Activated B cell treated with CpG ODN at 0.5 μM for 24 hours (primary cell): Measurements from ENCODE around the gene MBOAT7. TPM values are rescaled to one million over a fixed set of nuclear protein-coding genes. Genes with fewer than 3 reads are reported as not detected.

ENCODE experiments used
- ATAC-seq: fragments of 200-7000 bp; cut with Tn5 transposase; one replicate; pipeline ENCODE4 v1.10.0; 2021; ENCODE audit warnings: low read depth, mild to moderate bottlenecking, moderate library complexity
- CTCF ChIA-PET: fragments of 350-600 bp; sonication (Branson Sonifier 250); formaldehyde crosslinking; loops from one replicate; lab custom pipeline; 2021; ENCODE audit warnings: antibody characterized with exemption; lab: Charles Lee
- POLR2A ChIA-PET: fragments of 350-600 bp; sonication (Branson Sonifier 250); formaldehyde crosslinking; loops from one replicate; lab custom pipeline; 2021; ENCODE audit warnings: antibody characterized with exemption; lab: Charles Lee
- DNase-seq: peaks from one replicate; pipeline ENCODE4 v3.0.0; 2022
- H3K27ac Mint-ChIP-seq: one replicate; pipeline ENCODE4 v1.8.0; 2020; ENCODE audit warnings: mixed read lengths
- H3K27me3 Mint-ChIP-seq: one replicate; pipeline ENCODE4 v1.8.0; 2021; ENCODE audit warnings: mixed read lengths
- H3K36me3 Mint-ChIP-seq: one replicate; pipeline ENCODE4 v1.8.0; 2021; ENCODE audit warnings: low read depth, mixed read lengths
- H3K4me1 Mint-ChIP-seq: one replicate; pipeline ENCODE4 v1.8.0; 2021; ENCODE audit warnings: mixed read lengths
- H3K4me3 Mint-ChIP-seq: one replicate; pipeline ENCODE4 v1.8.0; 2020; ENCODE audit warnings: mild to moderate bottlenecking, mixed read lengths
- H3K9me3 Mint-ChIP-seq: one replicate; pipeline ENCODE4 v1.8.0; 2020; ENCODE audit warnings: mixed read lengths
- intact Hi-C: fragments of 100-400 bp; cut with micrococcal nuclease; formaldehyde crosslinking; loops from one replicate; pipeline ENCODE4 v1.15.1; 2024
- total RNA-seq: library from RNA; stranded (reverse); gene quantifications from 2 replicates; pipeline ENCODE4 v1.2.3, GENCODE V29; 2022
- TF ChIP-seq, protein P1 (sequence below): fragments of 200-600 bp; IDR thresholded peaks from one replicate; pipeline ENCODE4 v1.8.0; 2022; ENCODE audit warnings: antibody characterized with exemption, mild to moderate bottlenecking

The MBOAT7 gene
- total RNA-seq, 1 donor from 2014 or later = 21.4 TPM

DNA sequence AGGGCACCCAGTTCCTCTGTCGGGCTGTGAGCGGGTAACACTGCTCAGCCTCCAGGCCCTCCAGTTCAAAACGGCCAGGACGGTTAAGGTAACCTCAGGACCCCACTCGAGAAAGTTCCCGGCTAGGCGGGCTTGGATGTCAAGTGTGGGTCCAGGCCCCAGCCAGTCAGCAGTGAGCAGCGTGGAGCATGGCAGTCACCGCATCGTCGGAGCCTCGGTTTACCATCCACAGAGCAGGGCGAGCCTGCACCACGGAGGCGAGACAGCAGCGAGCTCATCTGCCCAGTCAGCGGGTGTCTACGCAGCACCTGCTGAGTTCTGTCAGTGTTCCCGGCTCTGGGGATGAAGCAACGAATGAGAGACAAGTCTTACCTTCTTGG, 59.8 kb downstream of the MBOAT7 start:
- ATAC-seq = no peak
- intact Hi-C loops = no loop called here
- POLR2A ChIA-PET = interaction anchor here (0.7 kb wide), 1 partner anchor 15 kb away, joined by 4 read pairs; no protein-coding TSS in a partner anchor
- CTCF ChIA-PET = no interaction called here
- H3K4me3 Mint-ChIP-seq = no peak overlapping the region
- TF ChIP-seq, protein P1, sequence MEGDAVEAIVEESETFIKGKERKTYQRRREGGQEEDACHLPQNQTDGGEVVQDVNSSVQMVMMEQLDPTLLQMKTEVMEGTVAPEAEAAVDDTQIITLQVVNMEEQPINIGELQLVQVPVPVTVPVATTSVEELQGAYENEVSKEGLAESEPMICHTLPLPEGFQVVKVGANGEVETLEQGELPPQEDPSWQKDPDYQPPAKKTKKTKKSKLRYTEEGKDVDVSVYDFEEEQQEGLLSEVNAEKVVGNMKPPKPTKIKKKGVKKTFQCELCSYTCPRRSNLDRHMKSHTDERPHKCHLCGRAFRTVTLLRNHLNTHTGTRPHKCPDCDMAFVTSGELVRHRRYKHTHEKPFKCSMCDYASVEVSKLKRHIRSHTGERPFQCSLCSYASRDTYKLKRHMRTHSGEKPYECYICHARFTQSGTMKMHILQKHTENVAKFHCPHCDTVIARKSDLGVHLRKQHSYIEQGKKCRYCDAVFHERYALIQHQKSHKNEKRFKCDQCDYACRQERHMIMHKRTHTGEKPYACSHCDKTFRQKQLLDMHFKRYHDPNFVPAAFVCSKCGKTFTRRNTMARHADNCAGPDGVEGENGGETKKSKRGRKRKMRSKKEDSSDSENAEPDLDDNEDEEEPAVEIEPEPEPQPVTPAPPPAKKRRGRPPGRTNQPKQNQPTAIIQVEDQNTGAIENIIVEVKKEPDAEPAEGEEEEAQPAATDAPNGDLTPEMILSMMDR = no peak
- H3K9me3 Mint-ChIP-seq = no peaks in the 10 kb centered on the region
- peaks cover 58% of the 10 kb centered on the region for H3K36me3 Mint-ChIP-seq
- no peaks in the 10 kb centered on the region for H3K27me3 Mint-ChIP-seq
- no peaks in the 10 kb centered on the region for H3K4me1 Mint-ChIP-seq
- no peak for DNase-seq
- no peak overlapping the region for H3K27ac Mint-ChIP-seq

DNA sequence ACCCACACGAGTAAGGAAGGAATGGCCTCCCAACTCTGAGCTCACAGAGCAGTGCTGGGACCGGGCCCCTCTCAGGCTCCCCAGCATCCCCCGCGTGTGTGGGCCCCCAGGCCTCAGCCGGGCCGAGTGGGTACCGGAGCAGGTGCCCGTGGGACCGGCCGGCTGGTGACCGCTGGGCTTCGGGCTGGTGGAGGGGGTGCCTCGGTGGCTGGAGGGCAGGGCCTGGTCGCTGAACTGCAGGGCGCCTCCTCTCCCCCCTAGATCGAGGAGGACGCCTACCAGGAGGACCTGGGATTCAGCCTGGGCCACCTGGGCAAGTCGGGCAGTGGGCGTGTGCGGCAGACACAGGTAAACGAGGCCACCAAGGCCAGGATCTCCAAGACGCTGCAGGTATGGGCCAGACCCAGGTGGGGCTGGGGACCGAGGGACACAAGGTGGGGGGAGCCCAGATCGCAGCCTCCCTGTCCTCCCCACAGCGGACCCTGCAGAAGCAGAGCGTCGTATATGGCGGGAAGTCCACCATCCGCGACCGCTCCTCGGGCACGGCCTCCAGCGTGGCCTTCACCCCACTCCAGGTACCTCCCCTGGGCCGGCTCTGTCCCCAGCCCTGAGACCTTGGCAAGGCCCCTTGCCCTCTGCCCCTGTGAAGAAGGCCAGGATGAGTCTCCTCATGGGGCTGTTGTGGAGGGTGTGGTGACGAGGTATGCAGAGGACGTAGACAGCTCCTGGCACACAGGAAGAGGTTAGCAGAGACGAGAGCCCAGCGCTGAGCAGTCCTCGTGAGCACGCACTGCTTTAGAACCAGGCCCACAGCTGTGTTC, 60.4 kb downstream of the MBOAT7 start:
- no peak for ATAC-seq
- Mint-ChIP-seq H3K9me3 (no peaks in the 10 kb centered on the region), H3K4me1 (no peaks in the 10 kb centered on the region), H3K36me3 (peaks cover 64% of the 10 kb centered on the region), H3K4me3 (no peak overlapping the region), H3K27ac (no peak overlapping the region), H3K27me3 (no peaks in the 10 kb centered on the region)
- DNase-seq = no peak
- POLR2A ChIA-PET = no interaction called here
- TF ChIP-seq, protein P1 = no peak
- CTCF ChIA-PET = no interaction called here
- intact Hi-C loops = no loop called here

DNA sequence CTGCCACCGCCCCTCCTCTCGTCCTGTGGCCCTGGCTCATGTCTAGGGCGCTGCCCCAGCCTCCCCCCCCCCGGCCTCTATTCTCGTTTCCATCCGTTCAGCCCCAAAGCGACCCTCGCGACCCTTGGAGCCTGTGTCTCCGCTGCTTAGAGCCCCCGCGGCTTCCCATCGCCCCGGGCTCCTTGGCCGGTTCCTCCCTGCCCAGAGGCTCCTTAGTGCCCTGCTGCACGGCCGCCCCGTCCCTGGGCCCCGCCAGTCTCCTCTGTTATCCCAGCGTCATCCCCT, 61.0 kb downstream of the MBOAT7 start:
- CTCF ChIA-PET = no interaction called here
- TF ChIP-seq, protein P1 = no peak
- DNase-seq (no peak), ATAC-seq (no peak)
- Mint-ChIP-seq H3K27me3 (no peaks in the 10 kb centered on the region), H3K4me3 (no peak overlapping the region), H3K4me1 (no peaks in the 10 kb centered on the region), H3K27ac (no peak overlapping the region), H3K36me3 (peaks cover 70% of the 10 kb centered on the region), H3K9me3 (no peaks in the 10 kb centered on the region)
- POLR2A ChIA-PET = no interaction called here
- intact Hi-C loops = no loop called here

DNA sequence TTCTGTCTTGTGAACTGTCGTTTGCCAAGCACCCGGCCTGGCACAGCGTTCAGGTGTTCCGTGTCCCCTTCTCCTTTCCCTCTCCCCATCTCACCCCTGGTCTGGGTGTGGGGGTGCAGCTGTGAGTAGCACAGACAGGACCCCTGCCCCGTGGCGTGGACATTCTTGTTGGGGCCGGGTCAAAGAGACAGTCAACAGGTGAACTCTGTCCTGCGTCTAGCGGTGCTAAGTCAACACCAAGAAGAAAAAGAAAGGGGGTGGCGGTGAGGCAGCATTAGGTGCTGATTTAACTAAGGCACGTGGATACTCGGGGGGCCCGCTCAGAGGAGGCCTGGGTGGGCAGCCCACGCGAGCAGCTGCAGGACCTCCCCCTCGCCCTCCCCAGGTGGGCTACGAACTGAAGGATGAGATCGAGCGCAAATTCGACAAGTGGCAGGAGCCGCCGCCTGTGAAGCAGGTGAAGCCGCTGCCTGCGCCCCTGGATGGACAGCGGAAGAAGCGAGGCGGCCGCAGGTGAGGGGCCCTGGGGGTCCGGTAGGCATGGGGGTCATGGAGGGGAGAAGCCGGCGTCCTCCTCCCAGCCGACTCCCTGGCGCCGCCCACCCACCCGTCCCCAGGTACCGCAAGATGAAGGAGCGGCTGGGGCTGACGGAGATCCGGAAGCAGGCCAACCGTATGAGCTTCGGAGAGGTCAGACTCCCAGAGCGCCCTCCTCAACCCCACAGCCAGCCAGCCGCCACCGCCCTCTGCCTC, 61.5 kb downstream of the MBOAT7 start:
- H3K36me3 Mint-ChIP-seq = peaks cover 75% of the 10 kb centered on the region
- TF ChIP-seq, protein P1 = no peak
- ATAC-seq (no peak), DNase-seq (no peak)
- no peaks in the 10 kb centered on the region for H3K9me3 Mint-ChIP-seq
- H3K4me3 Mint-ChIP-seq = no peak overlapping the region
- H3K4me1 Mint-ChIP-seq = no peaks in the 10 kb centered on the region
- no peaks in the 10 kb centered on the region for H3K27me3 Mint-ChIP-seq
- ChIA-PET CTCF (no interaction called here), POLR2A (no interaction called here)
- no peak overlapping the region for H3K27ac Mint-ChIP-seq
- intact Hi-C loops = no loop called here

DNA sequence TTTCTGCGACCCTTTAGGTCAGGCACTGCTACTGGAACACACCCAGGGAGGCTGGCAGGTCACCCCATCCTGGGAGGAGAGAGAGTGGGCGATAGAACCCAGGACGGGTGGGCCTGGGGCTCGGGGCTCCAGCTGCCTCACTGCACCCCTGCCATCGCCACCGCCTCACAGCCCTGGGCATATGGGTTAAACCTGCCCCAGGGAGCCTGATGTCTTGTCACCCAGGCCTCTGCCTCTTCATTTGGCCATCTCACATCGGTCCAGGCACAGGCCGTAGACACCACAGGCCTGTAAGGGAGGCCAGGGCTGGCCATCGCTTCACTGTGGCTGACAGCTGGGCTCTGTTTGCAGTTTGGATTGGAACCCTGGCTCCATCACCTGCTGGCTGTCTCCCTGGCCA, 63.7 kb downstream of the MBOAT7 start:
- CTCF ChIA-PET = no interaction called here
- Mint-ChIP-seq H3K4me1 (no peaks in the 10 kb centered on the region), H3K27ac (no peak overlapping the region), H3K4me3 (no peak overlapping the region), H3K36me3 (peaks cover 79% of the 10 kb centered on the region), H3K9me3 (no peaks in the 10 kb centered on the region), H3K27me3 (no peaks in the 10 kb centered on the region)
- intact Hi-C loops = no loop called here
- TF ChIP-seq, protein P1 = no peak
- no peak for ATAC-seq
- no peak for DNase-seq
- POLR2A ChIA-PET = no interaction called here
